Measurements from ENCODE around the gene GPC3. TPM values are rescaled to one million over a fixed set of nuclear protein-coding genes. Genes with fewer than 3 reads are reported as not detected.
"Not testable (repeated sequence)": the region's sequence is repeated elsewhere in the genome, so short reads cannot be mapped to it uniquely, and the experiment has no call there.

The GPC3 gene
- total RNA-seq, 1 experiment from 2014 or later: not detected

DNA sequence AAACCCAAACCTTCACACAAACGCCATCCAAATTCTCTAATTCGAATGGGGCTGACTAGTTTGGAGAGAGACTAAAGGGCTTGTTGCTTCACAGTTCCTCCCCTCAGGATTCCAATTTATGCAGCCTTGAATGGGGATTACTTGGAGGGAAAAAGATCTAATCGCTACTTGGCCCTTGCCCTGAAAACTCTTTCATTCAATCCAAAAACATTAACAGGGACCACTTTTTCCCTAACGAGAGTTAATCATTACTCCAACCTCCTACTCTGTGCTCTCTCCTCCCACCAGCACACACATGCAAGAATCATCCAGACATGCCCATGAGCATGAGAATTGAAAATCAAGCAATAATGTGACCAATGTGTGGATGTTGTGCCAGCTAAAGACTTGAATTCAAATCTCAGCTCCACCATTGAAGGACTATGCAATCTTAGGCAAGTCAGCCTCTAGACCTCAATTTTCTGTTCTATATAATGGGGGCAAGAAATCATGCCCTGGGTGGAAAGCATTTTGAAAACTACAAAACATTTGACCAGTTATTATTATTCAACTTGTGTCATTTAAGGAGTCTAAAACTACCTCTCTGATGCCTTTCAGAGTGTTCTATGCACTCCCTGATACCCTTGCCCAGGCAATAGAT, 34.3 kb upstream of the GPC3 start:
- Histone ChIP-seq H3K27ac (ENCODE audit: low read length) (no peak overlapping the region), H3K27me3 (ENCODE audit: low read length) (no peaks in the 10 kb centered on the region), H2AFZ (ENCODE audit: low read length) (no peak overlapping the region), H3K9me3 (ENCODE audit: low read length) (no peaks in the 10 kb centered on the region), H3K79me2 (ENCODE audit: low read length) (no peaks in the 10 kb centered on the region), H3K9me2 (replicated peaks; ENCODE audit: insufficient read depth, low read length) (no peaks in the 10 kb centered on the region), H3K4me2 (ENCODE audit: low read depth, low read length, poor library complexity, severe bottlenecking) (no peak overlapping the region), H3K9ac (ENCODE audit: low read length) (no peak overlapping the region), H3K4me3 (ENCODE audit: low read length) (no peak overlapping the region), H4K20me1 (ENCODE audit: insufficient read depth, low read depth, low read length) (no peaks in the 10 kb centered on the region), H3K36me3 (ENCODE audit: insufficient read depth, low read length) (no peaks in the 10 kb centered on the region), H3K4me1 (ENCODE audit: low read length) (no peaks in the 10 kb centered on the region)
- no peak for DNase-seq

DNA sequence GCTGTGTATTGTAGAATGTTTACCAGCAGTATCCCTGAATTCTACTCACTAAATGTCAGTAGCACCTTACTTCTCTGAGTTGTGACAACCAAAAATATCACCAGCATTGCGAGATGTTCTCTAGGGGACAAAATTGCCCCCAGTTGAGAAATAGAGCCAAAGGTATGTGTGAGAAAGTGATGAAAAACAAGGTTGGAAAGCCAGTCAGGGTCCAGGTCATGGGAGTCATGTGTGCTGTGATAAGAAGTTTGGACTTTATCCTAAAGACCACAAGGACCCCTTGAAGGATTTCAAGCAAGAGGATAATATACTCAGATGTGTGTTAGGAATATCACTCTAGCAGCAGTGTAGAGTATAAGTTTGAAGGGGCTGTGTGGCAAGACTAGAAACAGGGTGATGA, 30.9 kb upstream of the GPC3 start:
- not testable (repeated sequence) for H4K20me1 ChIP-seq (ENCODE audit: insufficient read depth, low read depth, low read length); H3K4me1 ChIP-seq (ENCODE audit: low read length); H3K27me3 ChIP-seq (ENCODE audit: low read length); H3K27ac ChIP-seq (ENCODE audit: low read length); H3K4me3 ChIP-seq (ENCODE audit: low read length); H3K36me3 ChIP-seq (ENCODE audit: insufficient read depth, low read length); DNase-seq; H2AFZ ChIP-seq (ENCODE audit: low read length); H3K79me2 ChIP-seq (ENCODE audit: low read length); H3K9ac ChIP-seq (ENCODE audit: low read length); H3K9me3 ChIP-seq (ENCODE audit: low read length); H3K9me2 ChIP-seq (replicated peaks; ENCODE audit: insufficient read depth, low read length); H3K4me2 ChIP-seq (ENCODE audit: low read depth, low read length, poor library complexity, severe bottlenecking)

DNA sequence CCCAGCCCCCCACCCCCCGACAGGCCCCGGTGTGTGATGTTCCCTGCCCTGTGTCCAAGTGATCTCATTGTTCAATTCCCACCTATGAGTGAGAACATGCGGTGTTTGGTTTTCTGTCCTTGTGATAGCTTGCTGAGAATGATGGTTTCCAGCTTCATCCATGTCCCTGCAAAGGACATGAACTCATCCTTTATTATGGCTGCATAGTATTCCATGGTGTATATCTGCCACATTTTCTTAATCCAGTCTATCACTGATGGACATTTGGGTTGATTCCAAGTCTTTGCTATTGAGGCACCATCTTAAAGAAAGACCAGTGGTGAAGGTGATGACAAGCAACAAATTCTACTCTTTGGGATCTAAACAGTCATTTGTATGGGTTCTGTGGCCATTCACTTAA, 30.1 kb upstream of the GPC3 start:
- not testable (repeated sequence) for DNase-seq; H3K27ac ChIP-seq (ENCODE audit: low read length); H2AFZ ChIP-seq (ENCODE audit: low read length); H3K79me2 ChIP-seq (ENCODE audit: low read length); H3K9ac ChIP-seq (ENCODE audit: low read length); H3K4me3 ChIP-seq (ENCODE audit: low read length); H3K36me3 ChIP-seq (ENCODE audit: insufficient read depth, low read length); H3K4me2 ChIP-seq (ENCODE audit: low read depth, low read length, poor library complexity, severe bottlenecking); H3K9me2 ChIP-seq (replicated peaks; ENCODE audit: insufficient read depth, low read length); H3K9me3 ChIP-seq (ENCODE audit: low read length); H3K27me3 ChIP-seq (ENCODE audit: low read length); H3K4me1 ChIP-seq (ENCODE audit: low read length); H4K20me1 ChIP-seq (ENCODE audit: insufficient read depth, low read depth, low read length)

DNA sequence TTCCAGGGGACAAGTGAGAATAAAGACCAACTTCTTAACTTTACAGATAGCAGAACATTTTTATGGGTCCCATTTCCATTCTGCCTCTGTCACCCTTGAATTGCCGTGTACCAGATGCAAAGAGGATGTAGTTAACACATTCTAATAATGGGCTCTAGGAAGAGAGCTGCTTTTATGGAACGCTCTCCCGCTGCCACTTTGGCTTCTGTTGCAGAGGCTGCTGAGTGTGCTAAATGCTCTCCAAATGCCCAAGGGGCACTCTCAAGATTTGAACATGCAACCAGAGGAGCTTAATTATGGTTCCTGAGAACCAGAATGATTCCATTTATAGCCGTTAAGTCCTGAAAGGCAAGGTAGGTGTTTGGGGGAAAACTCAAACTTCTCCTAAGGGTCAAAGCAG, 28.1 kb upstream of the GPC3 start:
- H3K4me1 ChIP-seq (ENCODE audit: low read length): no peaks in the 10 kb centered on the region
- no peaks in the 10 kb centered on the region for H4K20me1 ChIP-seq (ENCODE audit: insufficient read depth, low read depth, low read length)
- no peak overlapping the region for H3K4me2 ChIP-seq (ENCODE audit: low read depth, low read length, poor library complexity, severe bottlenecking)
- H3K9me3 ChIP-seq (ENCODE audit: low read length): no peaks in the 10 kb centered on the region
- H3K4me3 ChIP-seq (ENCODE audit: low read length): no peak overlapping the region
- no peak overlapping the region for H3K9ac ChIP-seq (ENCODE audit: low read length)
- no peaks in the 10 kb centered on the region for H3K79me2 ChIP-seq (ENCODE audit: low read length)
- H2AFZ ChIP-seq (ENCODE audit: low read length): no peak overlapping the region
- DNase-seq: no peak
- H3K27me3 ChIP-seq (ENCODE audit: low read length): no peaks in the 10 kb centered on the region
- H3K27ac ChIP-seq (ENCODE audit: low read length): no peak overlapping the region
- no peaks in the 10 kb centered on the region for H3K9me2 ChIP-seq (replicated peaks; ENCODE audit: insufficient read depth, low read length)
- no peaks in the 10 kb centered on the region for H3K36me3 ChIP-seq (ENCODE audit: insufficient read depth, low read length)

DNA sequence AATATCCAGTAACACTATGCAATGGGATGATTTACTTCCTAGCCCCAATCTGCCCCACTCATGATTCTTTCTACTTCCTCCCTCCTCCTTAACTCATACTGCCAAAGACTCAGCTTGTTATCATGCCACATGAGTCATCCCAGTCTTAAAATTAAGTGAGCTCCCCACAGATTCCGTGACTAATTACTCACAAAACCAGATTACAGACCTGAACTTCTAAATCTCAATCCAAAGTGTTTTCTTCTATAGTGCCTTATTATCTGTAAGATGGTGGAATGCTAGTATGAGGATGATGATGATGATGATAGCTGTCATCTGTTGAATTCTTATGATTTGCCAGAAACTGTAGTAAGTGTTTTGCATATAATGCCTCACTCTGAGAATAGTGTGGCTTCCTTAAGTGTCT, 27.7 kb upstream of the GPC3 start:
- no peak overlapping the region for H3K4me2 ChIP-seq (ENCODE audit: low read depth, low read length, poor library complexity, severe bottlenecking)
- H3K9ac ChIP-seq (ENCODE audit: low read length): no peak overlapping the region
- H3K27ac ChIP-seq (ENCODE audit: low read length): no peak overlapping the region
- no peaks in the 10 kb centered on the region for H3K4me1 ChIP-seq (ENCODE audit: low read length)
- H2AFZ ChIP-seq (ENCODE audit: low read length): no peak overlapping the region
- H3K79me2 ChIP-seq (ENCODE audit: low read length): no peaks in the 10 kb centered on the region
- no peaks in the 10 kb centered on the region for H3K36me3 ChIP-seq (ENCODE audit: insufficient read depth, low read length)
- H3K9me2 ChIP-seq (replicated peaks; ENCODE audit: insufficient read depth, low read length): no peaks in the 10 kb centered on the region
- no peak for DNase-seq
- no peaks in the 10 kb centered on the region for H4K20me1 ChIP-seq (ENCODE audit: insufficient read depth, low read depth, low read length)
- H3K4me3 ChIP-seq (ENCODE audit: low read length): no peak overlapping the region
- H3K9me3 ChIP-seq (ENCODE audit: low read length): no peaks in the 10 kb centered on the region
- no peaks in the 10 kb centered on the region for H3K27me3 ChIP-seq (ENCODE audit: low read length)

DNA sequence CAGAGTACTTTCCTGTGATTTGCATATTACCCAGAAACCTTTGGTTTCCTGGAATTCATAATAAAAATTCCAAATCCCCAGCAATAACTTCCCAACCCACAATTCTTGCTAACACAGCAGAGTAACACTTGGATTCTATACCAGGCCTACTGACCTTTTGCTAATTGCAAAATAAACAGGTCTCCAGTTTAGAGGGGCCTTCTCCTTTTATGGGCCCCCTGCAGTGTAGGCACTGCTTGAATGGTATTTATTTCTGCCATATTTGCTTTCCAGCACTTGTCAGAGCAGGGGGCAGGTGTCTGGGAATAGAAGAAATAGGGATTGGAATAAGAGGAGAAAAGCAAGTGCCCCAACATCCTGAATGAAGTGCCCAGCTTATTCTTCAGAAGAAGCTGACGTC, 25.3 kb upstream of the GPC3 start:
- H3K4me1 ChIP-seq (ENCODE audit: low read length): no peaks in the 10 kb centered on the region
- no peak overlapping the region for H3K4me3 ChIP-seq (ENCODE audit: low read length)
- H2AFZ ChIP-seq (ENCODE audit: low read length): no peak overlapping the region
- H3K27ac ChIP-seq (ENCODE audit: low read length): no peak overlapping the region
- no peak for DNase-seq
- H3K9me3 ChIP-seq (ENCODE audit: low read length): no peaks in the 10 kb centered on the region
- no peaks in the 10 kb centered on the region for H3K9me2 ChIP-seq (replicated peaks; ENCODE audit: insufficient read depth, low read length)
- no peak overlapping the region for H3K9ac ChIP-seq (ENCODE audit: low read length)
- H3K36me3 ChIP-seq (ENCODE audit: insufficient read depth, low read length): no peaks in the 10 kb centered on the region
- no peaks in the 10 kb centered on the region for H3K27me3 ChIP-seq (ENCODE audit: low read length)
- H4K20me1 ChIP-seq (ENCODE audit: insufficient read depth, low read depth, low read length): no peaks in the 10 kb centered on the region
- H3K4me2 ChIP-seq (ENCODE audit: low read depth, low read length, poor library complexity, severe bottlenecking): no peak overlapping the region
- H3K79me2 ChIP-seq (ENCODE audit: low read length): no peaks in the 10 kb centered on the region

DNA sequence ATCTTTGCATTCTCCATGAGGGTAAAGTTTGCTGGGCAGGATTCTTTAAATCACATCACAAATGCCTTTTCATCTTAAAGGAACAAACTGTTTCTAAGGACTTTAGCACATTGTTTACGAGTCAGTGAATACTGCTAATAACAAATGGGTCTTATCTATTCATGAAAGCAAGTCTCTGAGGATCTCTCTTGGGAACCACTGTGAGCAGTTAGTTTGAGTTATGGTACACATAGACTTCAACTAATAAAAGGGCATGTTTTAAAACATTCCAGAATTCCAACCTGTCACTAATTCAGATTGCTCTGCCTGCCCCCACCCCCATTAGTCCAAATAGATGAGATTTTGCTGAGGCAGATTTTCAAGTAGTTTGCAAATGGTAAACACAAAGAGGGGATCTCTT, 22.3 kb upstream of the GPC3 start:
- Histone ChIP-seq H3K9me3 (ENCODE audit: low read length) (no peaks in the 10 kb centered on the region), H3K9ac (ENCODE audit: low read length) (no peak overlapping the region), H2AFZ (ENCODE audit: low read length) (no peak overlapping the region), H3K9me2 (replicated peaks; ENCODE audit: insufficient read depth, low read length) (no peaks in the 10 kb centered on the region), H3K27me3 (ENCODE audit: low read length) (no peaks in the 10 kb centered on the region), H3K4me1 (ENCODE audit: low read length) (no peaks in the 10 kb centered on the region), H3K79me2 (ENCODE audit: low read length) (no peaks in the 10 kb centered on the region), H3K36me3 (ENCODE audit: insufficient read depth, low read length) (no peaks in the 10 kb centered on the region), H3K27ac (ENCODE audit: low read length) (no peak overlapping the region), H3K4me3 (ENCODE audit: low read length) (no peak overlapping the region), H4K20me1 (ENCODE audit: insufficient read depth, low read depth, low read length) (no peaks in the 10 kb centered on the region), H3K4me2 (ENCODE audit: low read depth, low read length, poor library complexity, severe bottlenecking) (no peak overlapping the region)
- DNase-seq: no peak

DNA sequence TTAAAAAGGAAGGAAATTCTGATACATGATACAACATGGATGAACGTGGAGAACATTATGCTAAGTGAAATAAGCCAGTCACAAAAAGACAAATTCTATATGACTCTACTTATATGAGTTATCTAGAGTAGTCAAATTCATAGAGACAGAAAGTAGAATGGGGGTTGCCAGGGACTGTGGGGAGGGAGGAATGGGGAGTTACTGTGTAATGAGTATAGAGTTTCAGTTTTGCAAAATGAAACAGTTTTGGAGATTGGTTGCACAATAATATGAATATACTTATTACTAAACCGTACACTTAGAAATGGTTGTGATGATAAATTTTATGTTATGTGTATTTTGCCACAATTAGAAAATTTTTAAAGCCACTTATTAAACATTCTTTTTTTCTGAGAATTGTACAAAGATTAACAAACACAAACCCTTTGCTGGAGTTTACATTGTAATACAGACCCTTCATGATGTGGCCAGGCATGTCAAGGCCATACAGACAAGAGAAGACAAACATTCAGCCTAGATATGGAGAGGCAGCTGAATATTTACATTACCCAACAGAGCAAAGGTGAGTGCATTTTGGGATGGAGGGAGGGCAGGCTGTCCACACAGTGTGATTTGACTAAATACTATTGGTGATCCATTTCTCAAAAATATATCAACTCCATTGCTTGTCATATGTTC, 21.2 kb upstream of the GPC3 start:
- H3K9me2 ChIP-seq (replicated peaks; ENCODE audit: insufficient read depth, low read length): no peaks in the 10 kb centered on the region
- H3K79me2 ChIP-seq (ENCODE audit: low read length): no peaks in the 10 kb centered on the region
- H3K4me3 ChIP-seq (ENCODE audit: low read length): no peak overlapping the region
- no peak overlapping the region for H3K4me2 ChIP-seq (ENCODE audit: low read depth, low read length, poor library complexity, severe bottlenecking)
- DNase-seq: no peak
- H2AFZ ChIP-seq (ENCODE audit: low read length): no peak overlapping the region
- H3K4me1 ChIP-seq (ENCODE audit: low read length): no peaks in the 10 kb centered on the region
- H3K27me3 ChIP-seq (ENCODE audit: low read length): no peaks in the 10 kb centered on the region
- no peaks in the 10 kb centered on the region for H4K20me1 ChIP-seq (ENCODE audit: insufficient read depth, low read depth, low read length)
- no peaks in the 10 kb centered on the region for H3K36me3 ChIP-seq (ENCODE audit: insufficient read depth, low read length)
- no peaks in the 10 kb centered on the region for H3K9me3 ChIP-seq (ENCODE audit: low read length)
- H3K9ac ChIP-seq (ENCODE audit: low read length): no peak overlapping the region
- no peak overlapping the region for H3K27ac ChIP-seq (ENCODE audit: low read length)
